HepG2 (cell line): ENCODE data around the gene REEP6. TPM values are rescaled to one million over a fixed set of nuclear protein-coding genes. Genes with fewer than 3 reads are reported as not detected.

ENCODE experiments used
- AHR ChIP-seq: IDR thresholded peaks from 2 replicates; pipeline ENCODE4 v1.6.1; 2018; ENCODE audit warnings: missing genetic modification reagents, missing compliant biosample characterization
- DMAP1 ChIP-seq: IDR thresholded peaks from 2 replicates; pipeline ENCODE4 v1.6.1; 2016
- FIP1L1 ChIP-seq: fragments of 200-400 bp; formaldehyde crosslinking; IDR thresholded peaks from 2 replicates; pipeline ENCODE4 v1.6.1; 2018; ENCODE audit warnings: low read depth, mild to moderate bottlenecking, low read length, moderate library complexity, borderline replicate concordance; ENCODE audit not compliant: insufficient read depth
- FOXO4 ChIP-seq: sonication (generic); formaldehyde crosslinking; conservative IDR thresholded peaks from 2 replicates; pipeline ENCODE4 v1.8.1; 2023; ENCODE audit warnings: missing genetic modification reagents
- MTF2 ChIP-seq: sonication (generic); formaldehyde crosslinking; IDR thresholded peaks from 2 replicates; pipeline ENCODE4 v1.5.0; 2020; ENCODE audit warnings: missing genetic modification reagents, borderline replicate concordance
- SNAPC2 ChIP-seq: sonication (generic); formaldehyde crosslinking; IDR thresholded peaks from 2 replicates; pipeline ENCODE4 v1.8.1; 2022; ENCODE audit warnings: mild to moderate bottlenecking, missing genetic modification reagents
- ZBTB46 ChIP-seq: sonication (generic); formaldehyde crosslinking; IDR thresholded peaks from 2 replicates; pipeline ENCODE4 v1.4.0; 2020; ENCODE audit warnings: mild to moderate bottlenecking, missing genetic modification reagents, borderline replicate concordance
- ZNF24 ChIP-seq: fragments of 450-650 bp; IDR thresholded peaks from 2 replicates; pipeline ENCODE4 v1.6.1; 2017; ENCODE audit warnings: antibody characterized with exemption, mild to moderate bottlenecking
- ZNF430 ChIP-seq: sonication (generic); formaldehyde crosslinking; IDR thresholded peaks from 2 replicates; pipeline ENCODE4 v1.9.0; 2021; ENCODE audit warnings: mild to moderate bottlenecking, missing genetic modification reagents
- ZNF510 ChIP-seq: sonication (generic); formaldehyde crosslinking; IDR thresholded peaks from 2 replicates; pipeline ENCODE4 v1.4.0; 2020; ENCODE audit warnings: low read depth, mild to moderate bottlenecking, missing genetic modification reagents
- ZNF530 ChIP-seq: sonication (generic); formaldehyde crosslinking; IDR thresholded peaks from 2 replicates; pipeline ENCODE4 v1.5.0; 2020; ENCODE audit warnings: low read depth, mild to moderate bottlenecking, missing genetic modification reagents
- ZNF672 ChIP-seq: sonication (generic); formaldehyde crosslinking; IDR thresholded peaks from 2 replicates; pipeline ENCODE4 v1.8.1; 2022; ENCODE audit warnings: missing genetic modification reagents
- ZNF709 ChIP-seq: sonication (generic); formaldehyde crosslinking; IDR thresholded peaks from 2 replicates; pipeline ENCODE4 v1.5.0; 2020; ENCODE audit warnings: mild to moderate bottlenecking, missing genetic modification reagents
- ZSCAN9 ChIP-seq: IDR thresholded peaks from 2 replicates; pipeline ENCODE4 v1.6.1; 2016; ENCODE audit warnings: borderline replicate concordance
- polyA plus RNA-seq, 8 experiments: library from polyadenylated mRNA; depleted of rRNA in 3 of 8; stranded (reverse) in 7 of 8; unstranded in 1 of 8; fragments of >200 nt; fragmentation: Illumina TruSeq in 4 of 8; extraction: Trizol in 4 of 8; gene quantifications; 2 replicates each; pipeline versions ENCODE4 v1.2.1 to v1.2.3, GENCODE V29; 2011 to 2016; ENCODE audit warnings: low read depth in 4 of 8, missing spikeins in 1 of 8, mixed read lengths in 1 of 8; ENCODE audit not compliant: insufficient read depth in 1 of 8
- total RNA-seq, 5 experiments: library from RNA; depleted of rRNA; stranded (reverse); fragments of >200 nt; fragmentation: Illumina TruSeq; extraction: Trizol; gene quantifications; 2 replicates each; pipeline ENCODE4 v1.2.3, GENCODE V29; 2016; ENCODE audit warnings: low read depth in 1 of 5
- TF ChIP-seq, protein P1 (sequence below): sonication (generic); formaldehyde crosslinking; IDR thresholded peaks from 2 replicates; pipeline ENCODE4 v1.5.0; 2020; ENCODE audit warnings: mild to moderate bottlenecking, missing genetic modification reagents
- TF ChIP-seq, protein P2 (sequence below): IDR thresholded peaks from 2 replicates; pipeline ENCODE4 v1.6.1; 2012; ENCODE audit warnings: low read length, improper control_type of control experiment
- TF ChIP-seq, protein P3 (sequence below): sonication (generic); formaldehyde crosslinking; IDR thresholded peaks from 2 replicates; pipeline ENCODE4 v1.4.0; 2020; ENCODE audit warnings: missing genetic modification reagents

The REEP6 gene
- total and polyA plus RNA-seq, 2 of the 13 experiments (the other 11 are each of a cell fraction or from before 2014, with no cell fraction given) = 10.0 to 28.8 TPM

DNA sequence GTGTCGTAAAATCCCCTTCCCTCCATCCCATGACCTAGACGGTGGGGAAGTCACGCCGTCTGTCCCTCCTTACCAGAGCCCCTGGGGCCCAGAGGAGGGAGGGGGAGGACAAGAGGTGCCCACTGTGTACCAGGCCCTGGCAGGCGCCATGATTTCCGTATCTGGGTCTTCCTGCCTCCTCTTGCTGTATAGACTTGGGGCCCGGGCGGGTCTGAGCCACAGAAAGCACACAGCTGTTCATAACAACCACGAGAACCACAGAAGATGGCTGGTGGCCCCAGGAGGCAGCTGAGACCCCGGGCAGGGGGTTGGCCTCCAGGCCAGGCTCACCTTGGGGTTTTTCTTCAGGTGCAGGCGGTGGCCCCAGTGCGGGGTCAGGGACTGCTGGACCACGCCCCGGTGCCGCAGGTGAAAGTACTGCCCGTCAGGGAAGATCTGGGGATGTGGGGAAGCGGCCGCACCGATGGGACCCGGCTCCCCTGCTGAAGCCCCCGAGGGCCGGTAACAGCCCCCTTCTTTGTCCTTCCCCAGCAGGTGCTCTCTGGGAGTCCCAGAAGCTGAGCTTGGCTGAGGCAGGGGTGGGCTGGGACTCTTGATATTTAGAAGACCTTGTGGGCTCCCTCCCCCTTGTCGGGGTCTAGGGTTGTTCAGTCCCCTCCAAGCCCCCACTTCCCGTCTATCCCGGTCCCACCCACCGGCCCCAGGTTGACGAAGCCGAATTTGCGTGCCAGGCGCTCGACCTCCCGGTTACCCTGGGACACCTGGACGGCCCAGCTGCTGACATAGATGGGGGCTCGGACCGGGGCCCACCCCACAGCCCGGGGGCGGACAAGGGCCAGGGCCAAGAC lies 1.3 kb upstream of the REEP6 start (continued):
- TF ChIP-seq, protein P1, sequence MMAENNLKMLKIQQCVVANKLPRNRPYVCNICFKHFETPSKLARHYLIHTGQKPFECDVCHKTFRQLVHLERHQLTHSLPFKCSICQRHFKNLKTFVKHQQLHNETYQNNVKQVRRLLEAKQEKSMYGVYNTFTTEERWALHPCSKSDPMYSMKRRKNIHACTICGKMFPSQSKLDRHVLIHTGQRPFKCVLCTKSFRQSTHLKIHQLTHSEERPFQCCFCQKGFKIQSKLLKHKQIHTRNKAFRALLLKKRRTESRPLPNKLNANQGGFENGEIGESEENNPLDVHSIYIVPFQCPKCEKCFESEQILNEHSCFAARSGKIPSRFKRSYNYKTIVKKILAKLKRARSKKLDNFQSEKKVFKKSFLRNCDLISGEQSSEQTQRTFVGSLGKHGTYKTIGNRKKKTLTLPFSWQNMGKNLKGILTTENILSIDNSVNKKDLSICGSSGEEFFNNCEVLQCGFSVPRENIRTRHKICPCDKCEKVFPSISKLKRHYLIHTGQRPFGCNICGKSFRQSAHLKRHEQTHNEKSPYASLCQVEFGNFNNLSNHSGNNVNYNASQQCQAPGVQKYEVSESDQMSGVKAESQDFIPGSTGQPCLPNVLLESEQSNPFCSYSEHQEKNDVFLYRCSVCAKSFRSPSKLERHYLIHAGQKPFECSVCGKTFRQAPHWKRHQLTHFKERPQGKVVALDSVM (CRISPR knock-in tag) = no peak
- TF ChIP-seq, protein P2, sequence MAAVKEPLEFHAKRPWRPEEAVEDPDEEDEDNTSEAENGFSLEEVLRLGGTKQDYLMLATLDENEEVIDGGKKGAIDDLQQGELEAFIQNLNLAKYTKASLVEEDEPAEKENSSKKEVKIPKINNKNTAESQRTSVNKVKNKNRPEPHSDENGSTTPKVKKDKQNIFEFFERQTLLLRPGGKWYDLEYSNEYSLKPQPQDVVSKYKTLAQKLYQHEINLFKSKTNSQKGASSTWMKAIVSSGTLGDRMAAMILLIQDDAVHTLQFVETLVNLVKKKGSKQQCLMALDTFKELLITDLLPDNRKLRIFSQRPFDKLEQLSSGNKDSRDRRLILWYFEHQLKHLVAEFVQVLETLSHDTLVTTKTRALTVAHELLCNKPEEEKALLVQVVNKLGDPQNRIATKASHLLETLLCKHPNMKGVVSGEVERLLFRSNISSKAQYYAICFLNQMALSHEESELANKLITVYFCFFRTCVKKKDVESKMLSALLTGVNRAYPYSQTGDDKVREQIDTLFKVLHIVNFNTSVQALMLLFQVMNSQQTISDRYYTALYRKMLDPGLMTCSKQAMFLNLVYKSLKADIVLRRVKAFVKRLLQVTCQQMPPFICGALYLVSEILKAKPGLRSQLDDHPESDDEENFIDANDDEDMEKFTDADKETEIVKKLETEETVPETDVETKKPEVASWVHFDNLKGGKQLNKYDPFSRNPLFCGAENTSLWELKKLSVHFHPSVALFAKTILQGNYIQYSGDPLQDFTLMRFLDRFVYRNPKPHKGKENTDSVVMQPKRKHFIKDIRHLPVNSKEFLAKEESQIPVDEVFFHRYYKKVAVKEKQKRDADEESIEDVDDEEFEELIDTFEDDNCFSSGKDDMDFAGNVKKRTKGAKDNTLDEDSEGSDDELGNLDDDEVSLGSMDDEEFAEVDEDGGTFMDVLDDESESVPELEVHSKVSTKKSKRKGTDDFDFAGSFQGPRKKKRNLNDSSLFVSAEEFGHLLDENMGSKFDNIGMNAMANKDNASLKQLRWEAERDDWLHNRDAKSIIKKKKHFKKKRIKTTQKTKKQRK = no peak
- TF ChIP-seq ZNF672 (CRISPR knock-in tag) = no peak
- TF ChIP-seq ZBTB46 (CRISPR knock-in tag) = no peak
- TF ChIP-seq SNAPC2 = no peak
- TF ChIP-seq FIP1L1 = no peak
- TF ChIP-seq ZNF430 (CRISPR knock-in tag) = no peak
- TF ChIP-seq AHR = no peak
- no peak for TF ChIP-seq ZNF530 (CRISPR knock-in tag)
- no peak for TF ChIP-seq ZSCAN9
- TF ChIP-seq DMAP1 = no peak
- no peak for TF ChIP-seq ZNF24
- TF ChIP-seq ZNF709 (CRISPR knock-in tag) = no peak
- TF ChIP-seq MTF2 (CRISPR knock-in tag) = no peak
- TF ChIP-seq, protein P3, sequence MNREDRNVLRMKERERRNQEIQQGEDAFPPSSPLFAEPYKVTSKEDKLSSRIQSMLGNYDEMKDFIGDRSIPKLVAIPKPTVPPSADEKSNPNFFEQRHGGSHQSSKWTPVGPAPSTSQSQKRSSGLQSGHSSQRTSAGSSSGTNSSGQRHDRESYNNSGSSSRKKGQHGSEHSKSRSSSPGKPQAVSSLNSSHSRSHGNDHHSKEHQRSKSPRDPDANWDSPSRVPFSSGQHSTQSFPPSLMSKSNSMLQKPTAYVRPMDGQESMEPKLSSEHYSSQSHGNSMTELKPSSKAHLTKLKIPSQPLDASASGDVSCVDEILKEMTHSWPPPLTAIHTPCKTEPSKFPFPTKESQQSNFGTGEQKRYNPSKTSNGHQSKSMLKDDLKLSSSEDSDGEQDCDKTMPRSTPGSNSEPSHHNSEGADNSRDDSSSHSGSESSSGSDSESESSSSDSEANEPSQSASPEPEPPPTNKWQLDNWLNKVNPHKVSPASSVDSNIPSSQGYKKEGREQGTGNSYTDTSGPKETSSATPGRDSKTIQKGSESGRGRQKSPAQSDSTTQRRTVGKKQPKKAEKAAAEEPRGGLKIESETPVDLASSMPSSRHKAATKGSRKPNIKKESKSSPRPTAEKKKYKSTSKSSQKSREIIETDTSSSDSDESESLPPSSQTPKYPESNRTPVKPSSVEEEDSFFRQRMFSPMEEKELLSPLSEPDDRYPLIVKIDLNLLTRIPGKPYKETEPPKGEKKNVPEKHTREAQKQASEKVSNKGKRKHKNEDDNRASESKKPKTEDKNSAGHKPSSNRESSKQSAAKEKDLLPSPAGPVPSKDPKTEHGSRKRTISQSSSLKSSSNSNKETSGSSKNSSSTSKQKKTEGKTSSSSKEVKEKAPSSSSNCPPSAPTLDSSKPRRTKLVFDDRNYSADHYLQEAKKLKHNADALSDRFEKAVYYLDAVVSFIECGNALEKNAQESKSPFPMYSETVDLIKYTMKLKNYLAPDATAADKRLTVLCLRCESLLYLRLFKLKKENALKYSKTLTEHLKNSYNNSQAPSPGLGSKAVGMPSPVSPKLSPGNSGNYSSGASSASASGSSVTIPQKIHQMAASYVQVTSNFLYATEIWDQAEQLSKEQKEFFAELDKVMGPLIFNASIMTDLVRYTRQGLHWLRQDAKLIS (CRISPR knock-in tag) = no peak
- TF ChIP-seq FOXO4 (CRISPR knock-in tag) = no peak
- no peak for TF ChIP-seq ZNF510 (CRISPR knock-in tag)
